GM23338 (cell line): ENCODE results near the gene TSPAN13. TPM values are rescaled to one million over a fixed set of nuclear protein-coding genes. Genes with fewer than 3 reads are reported as not detected.

Experiments used
- ATAC-seq: fragments of 200-7000 bp; cut with Tn5 transposase; 3 replicates; pipeline ENCODE4 v1.9.1; 2020
- DNase-seq: peaks from one replicate; pipeline ENCODE4 v3.0.0-alpha.2; 2015; ENCODE audit warnings: low spot score
- H2AFZ ChIP-seq: fragments of 200-600 bp; sonication (generic); 2 replicates; pipeline ENCODE4 v1.8.0; 2016; ENCODE audit warnings: antibody characterized with exemption, mild to moderate bottlenecking, moderate library complexity
- H3F3A ChIP-seq: fragments of 200-600 bp; sonication (generic); replicated peaks from 2 replicates; pipeline ENCODE4 v1.8.0; 2017; ENCODE audit warnings: antibody characterized with exemption, mixed run types, low read depth
- H3K27ac ChIP-seq: fragments of 200-600 bp; sonication (generic); 2 replicates; pipeline ENCODE4 v1.6.1; 2016; ENCODE audit warnings: low read depth
- H3K27me3 ChIP-seq: fragments of 200-600 bp; sonication (generic); 2 replicates; pipeline ENCODE4 v1.8.0; 2016; ENCODE audit warnings: mild to moderate bottlenecking, mixed run types, moderate library complexity; ENCODE audit not compliant: insufficient read depth
- H3K36me3 ChIP-seq: fragments of 200-600 bp; sonication (generic); 2 replicates; pipeline ENCODE4 v1.8.0; 2016; ENCODE audit warnings: mild to moderate bottlenecking; ENCODE audit not compliant: insufficient read depth
- H3K4me1 ChIP-seq: fragments of 200-600 bp; sonication (generic); 2 replicates; pipeline ENCODE4 v1.8.0; 2016; ENCODE audit warnings: mild to moderate bottlenecking, moderate library complexity; ENCODE audit not compliant: insufficient read depth
- H3K4me2 ChIP-seq: fragments of 200-600 bp; sonication (generic); 2 replicates; pipeline ENCODE4 v1.7.1; 2017; ENCODE audit warnings: mixed run types
- H3K4me3 ChIP-seq: fragments of 200-600 bp; sonication (generic); 2 replicates; pipeline ENCODE4 v1.6.1; 2016; ENCODE audit warnings: mixed run types
- H3K79me2 ChIP-seq: fragments of 200-600 bp; sonication (generic); replicated peaks from 2 replicates; pipeline ENCODE4 v1.8.0; 2017; ENCODE audit warnings: mild to moderate bottlenecking; ENCODE audit not compliant: insufficient read depth
- H3K9me2 ChIP-seq: fragments of 200-600 bp; sonication (generic); 2 replicates; pipeline ENCODE4 v1.8.0; 2017; ENCODE audit not compliant: insufficient read depth
- H4K20me1 ChIP-seq: fragments of 200-600 bp; sonication (generic); replicated peaks from 2 replicates; pipeline ENCODE4 v1.8.0; 2017; ENCODE audit warnings: mild to moderate bottlenecking; ENCODE audit not compliant: insufficient read depth
- H3K27ac Mint-ChIP-seq: 2 replicates; pipeline ENCODE4 v1.8.0; 2020; ENCODE audit warnings: inconsistent platforms, mild to moderate bottlenecking, moderate library complexity, mixed read lengths
- H3K27me3 Mint-ChIP-seq: 3 replicates; pipeline ENCODE4 v1.8.0; 2022; ENCODE audit warnings: low read depth, mild to moderate bottlenecking, moderate library complexity, mixed read lengths, inconsistent platforms; ENCODE audit not compliant: insufficient read depth, poor library complexity
- H3K36me3 Mint-ChIP-seq: 3 replicates; pipeline ENCODE4 v1.8.0; 2021; ENCODE audit warnings: low read depth, mild to moderate bottlenecking, inconsistent platforms, moderate library complexity, mixed read lengths
- H3K4me1 Mint-ChIP-seq: 3 replicates; pipeline ENCODE4 v1.8.0; 2020; ENCODE audit warnings: mild to moderate bottlenecking, inconsistent platforms, mixed read lengths
- H3K4me3 Mint-ChIP-seq: 3 replicates; pipeline ENCODE4 v1.8.0; 2021; ENCODE audit warnings: moderate library complexity, mild to moderate bottlenecking, inconsistent platforms, mixed read lengths
- H3K9me3 Mint-ChIP-seq: 3 replicates; pipeline ENCODE4 v1.8.0; 2020; ENCODE audit warnings: moderate library complexity, mild to moderate bottlenecking, inconsistent platforms, mixed read lengths
- CREB1 ChIP-seq: fragments of 250-450 bp; sonication (Bioruptor Pico); IDR thresholded peaks from 2 replicates; pipeline ENCODE4 v1.5.0; 2020; ENCODE audit warnings: low read depth, mild to moderate bottlenecking, moderate library complexity
- CTCF ChIP-seq, 2 experiments: fragments of 200-600 bp in 1 of 2; sonication (generic) in 1 of 2; conservative IDR thresholded peaks; 2 replicates each; pipeline versions ENCODE4 v1.5.1 to v1.6.1; 2016 to 2017; ENCODE audit warnings: antibody characterized with exemption in 2 of 2, low read depth in 2 of 2, mild to moderate bottlenecking in 2 of 2, moderate library complexity in 1 of 2
- ETS1 ChIP-seq: IDR thresholded peaks from 2 replicates; pipeline ENCODE4 v1.6.1; 2016; ENCODE audit warnings: antibody characterized with exemption
- EZH2phosphoT487 ChIP-seq: fragments of 200-600 bp; sonication (generic); IDR thresholded peaks from one replicate; pipeline ENCODE4 v1.8.1; 2018; ENCODE audit warnings: antibody characterized with exemption; ENCODE audit not compliant: unreplicated experiment
- NANOG ChIP-seq: IDR thresholded peaks from 2 replicates; pipeline ENCODE4 v1.6.1; 2016; ENCODE audit warnings: antibody characterized with exemption, borderline replicate concordance
- POLR2AphosphoS5 ChIP-seq: IDR thresholded peaks from 2 replicates; pipeline ENCODE4 v1.6.1; 2016; ENCODE audit warnings: antibody characterized with exemption, low read depth
- REST ChIP-seq: IDR thresholded peaks from one replicate; pipeline ENCODE4 v1.6.1; 2018; ENCODE audit warnings: antibody characterized with exemption; ENCODE audit not compliant: unreplicated experiment
- ZNF114 ChIP-seq: fragments of 250-450 bp; sonication (Bioruptor Pico); IDR thresholded peaks from 2 replicates; pipeline ENCODE4 v1.5.0; 2020; ENCODE audit warnings: mild to moderate bottlenecking, moderate library complexity
- polyA plus RNA-seq: library from polyadenylated mRNA; unstranded; fragments of >200 nt; fragmentation: Nextera tagmentation; extraction: Ambion mirVana; gene quantifications from 2 replicates; pipeline ENCODE4 v1.2.1, GENCODE V29; 2016
- total RNA-seq: library from RNA; depleted of rRNA; stranded (reverse); fragments of >200 nt; shearing (Covaris generic); gene quantifications from 2 replicates; pipeline ENCODE4 v1.2.3, GENCODE V29; 2014

Gene TSPAN13
- total and polyA plus RNA-seq, 2 experiments from 2014 or later, result 27.6 to 40.9 TPM

GRCh38 chr7:16778476-16778875 lies 24.9 kb downstream of the TSPAN13 start:
- Histone ChIP-seq H3K4me2 (peak overlapping the region; percentile 44; the same call in 1 of the 2 replicates), H3K27me3 (no peaks in the 10 kb centered on the region), H3K4me1 (peaks cover 34% of the 10 kb centered on the region), H3K79me2 (peaks cover 27% of the 10 kb centered on the region), H4K20me1 (no peaks in the 10 kb centered on the region; the same call in 1 of the 2 replicates), H3K9me2 (no peaks in the 10 kb centered on the region), H3K27ac (peak overlapping the region; percentile 51; the same call in 1 of the 2 replicates), H3K4me3 (no peak overlapping the region), H3F3A (no peaks in the 10 kb centered on the region), H2AFZ (no peak overlapping the region), H3K36me3 (no peaks in the 10 kb centered on the region)
- DNase-seq, result peak; percentile 51
- no peaks in the 10 kb centered on the region for H3K36me3 Mint-ChIP-seq
- H3K4me1 Mint-ChIP-seq, result peaks cover 23% of the 10 kb centered on the region
- H3K9me3 Mint-ChIP-seq, result no peaks in the 10 kb centered on the region
- H3K27ac Mint-ChIP-seq, result peak overlapping the region; percentile 93
- no peak overlapping the region for H3K4me3 Mint-ChIP-seq
- TF ChIP-seq ETS1, result no peak
- no peak for TF ChIP-seq EZH2phosphoT487
- TF ChIP-seq REST, result no peak
- no peak for TF ChIP-seq CREB1 (CRISPR knock-in tag)
- TF ChIP-seq ZNF114, result no peak
- TF ChIP-seq CTCF (conservative IDR thresholded peaks at IDR 0.05; ENCODE audit: low read depth in 2 of 2), result no peak
- TF ChIP-seq POLR2AphosphoS5, result no peak
- ATAC-seq, result peak; percentile 68
- no peaks in the 10 kb centered on the region for H3K27me3 Mint-ChIP-seq

- Mint-ChIP-seq H3K4me1 (peaks cover 23% of the 10 kb centered on the region), H3K9me3 (no peaks in the 10 kb centered on the region), H3K27me3 (no peaks in the 10 kb centered on the region), H3K27ac (no peak overlapping the region), H3K36me3 (no peaks in the 10 kb centered on the region), H3K4me3 (no peak overlapping the region)
- Histone ChIP-seq H3K4me1 (peaks cover 34% of the 10 kb centered on the region), H3K4me3 (no peak overlapping the region), H3F3A (no peaks in the 10 kb centered on the region), H3K27ac (no peak overlapping the region), H2AFZ (no peak overlapping the region), H3K9me2 (no peaks in the 10 kb centered on the region), H4K20me1 (no peaks in the 10 kb centered on the region; the same call in 1 of the 2 replicates), H3K79me2 (peaks cover 21% of the 10 kb centered on the region), H3K4me2 (0 out of 2 replicates have a peak overlapping the region, but pooled peaks have one; percentile 44), H3K36me3 (no peaks in the 10 kb centered on the region), H3K27me3 (no peaks in the 10 kb centered on the region)
- TF ChIP-seq NANOG (0 out of 2 replicates have a peak, but pooled peaks have one; percentile 10), ETS1 (no peak)
- DNase-seq (no peak), ATAC-seq (no peak)
These were observed 25.5 kb downstream of the TSPAN13 start for GRCh38 chr7:16779051-16779450.
